ENCODE measurements around the gene ALPL. TPM values are rescaled to one million over a fixed set of nuclear protein-coding genes. Genes with fewer than 3 reads are reported as not detected.

The ALPL gene
- polyA plus RNA-seq, 1 donor (not counting 4 experiments of a cell fraction or from before 2014, with no cell fraction given), result not detected

GRCh38 chr1:21494196-21494595 is 15.0 kb upstream of the ALPL start:
- H3K9ac ChIP-seq (ENCODE audit: control insufficient read depth, extremely low read depth, insufficient read depth, low read length), result no peak overlapping the region
- no peaks in the 10 kb centered on the region for H3K9me1 ChIP-seq (ENCODE audit: control insufficient read depth, extremely low read depth, insufficient read depth, low read length)
- no peak overlapping the region for H2AFZ ChIP-seq (ENCODE audit: control insufficient read depth, low read length)
- no peaks in the 10 kb centered on the region for H3K79me2 ChIP-seq (ENCODE audit: control insufficient read depth, insufficient read depth, low read length)
- DNase-seq (ENCODE audit: low read depth, low spot score), result no peak
- H3K27ac ChIP-seq (ENCODE audit: control insufficient read depth, insufficient read depth, low read length), result no peak overlapping the region
- no peaks in the 10 kb centered on the region for H4K20me1 ChIP-seq (ENCODE audit: control insufficient read depth, extremely low read depth, insufficient read depth, low read length)
- H3K27me3 ChIP-seq (ENCODE audit: control insufficient read depth, extremely low read depth, insufficient read depth, low read length), result peaks cover 5% of the 10 kb centered on the region
- no peaks in the 10 kb centered on the region for H3K36me3 ChIP-seq (ENCODE audit: control insufficient read depth in 2 of 2, extremely low read depth in 1 of 2, insufficient read depth in 2 of 2, low read length in 2 of 2)
- no peak for TF ChIP-seq EZH2 (IDR thresholded peaks at IDR 0.05; ENCODE audit: low read length)
- no peak for TF ChIP-seq CTCF (optimal IDR thresholded peaks at IDR 0.05 in 1 of 3, IDR thresholded peaks at IDR 0.05 in 1 of 3, conservative IDR thresholded peaks at IDR 0.05 in 1 of 3; ENCODE audit: extremely low read depth in 1 of 3, insufficient read depth in 2 of 3, low read length in 3 of 3)
- no peak overlapping the region for H3K4me3 ChIP-seq (ENCODE audit: control insufficient read depth in 2 of 3, extremely low read depth in 1 of 3, insufficient read depth in 2 of 3, low read depth in 1 of 3, low read length in 3 of 3)
- no peaks in the 10 kb centered on the region for H3K4me1 ChIP-seq (ENCODE audit: control insufficient read depth, extremely low read depth, insufficient read depth, low read length)
- no peak for FAIRE-seq
- no peak overlapping the region for H3K4me2 ChIP-seq (ENCODE audit: control insufficient read depth, extremely low read depth, insufficient read depth, low read depth, low read length)
- H3K9me3 ChIP-seq (ENCODE audit: control insufficient read depth, low read depth, low read length), result peaks cover 2% of the 10 kb centered on the region
- dilution Hi-C loops (cut with MboI; ENCODE audit: extremely low pct_ligation_motif_present, low sequenced_read_pairs), result no loop called here

DNA sequence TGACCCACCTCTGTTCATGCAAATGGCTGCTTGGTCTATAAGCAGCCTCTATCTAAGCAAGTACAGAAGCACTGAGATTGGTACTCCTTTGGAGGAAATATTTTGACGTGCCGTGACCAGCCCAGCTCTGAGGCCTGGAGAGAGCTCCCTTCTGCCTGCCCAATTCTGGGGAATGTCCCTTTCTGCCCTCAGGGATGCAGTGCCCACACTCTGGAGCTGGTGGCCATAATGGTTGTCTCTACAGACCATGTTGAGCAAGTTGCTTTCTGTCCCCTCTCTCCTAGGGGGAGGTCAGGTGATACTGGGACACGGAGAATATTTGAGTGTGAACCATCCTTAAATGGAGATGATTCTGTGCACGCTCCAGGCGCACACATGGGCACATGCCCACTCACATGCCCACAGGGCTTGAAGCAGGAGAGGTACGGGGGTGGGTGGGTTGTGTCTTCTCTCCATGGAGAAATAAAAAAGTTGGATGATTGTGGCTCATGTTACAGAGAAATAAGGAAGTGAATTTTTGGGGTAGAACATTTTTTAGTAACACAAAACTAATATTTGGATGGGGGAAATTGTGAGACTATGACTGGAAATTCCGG is 13.9 kb upstream of the ALPL start:
- Histone ChIP-seq H3K9me3 (ENCODE audit: control insufficient read depth, low read depth, low read length) (peaks cover 2% of the 10 kb centered on the region), H3K4me3 (ENCODE audit: control insufficient read depth in 2 of 3, extremely low read depth in 1 of 3, insufficient read depth in 2 of 3, low read depth in 1 of 3, low read length in 3 of 3) (no peak overlapping the region), H3K4me2 (ENCODE audit: control insufficient read depth, extremely low read depth, insufficient read depth, low read depth, low read length) (no peak overlapping the region), H3K9ac (ENCODE audit: control insufficient read depth, extremely low read depth, insufficient read depth, low read length) (no peak overlapping the region), H3K27me3 (ENCODE audit: control insufficient read depth, extremely low read depth, insufficient read depth, low read length) (peaks cover 5% of the 10 kb centered on the region), H3K79me2 (ENCODE audit: control insufficient read depth, insufficient read depth, low read length) (no peaks in the 10 kb centered on the region), H2AFZ (ENCODE audit: control insufficient read depth, low read length) (no peak overlapping the region), H3K27ac (ENCODE audit: control insufficient read depth, insufficient read depth, low read length) (no peak overlapping the region), H4K20me1 (ENCODE audit: control insufficient read depth, extremely low read depth, insufficient read depth, low read length) (no peaks in the 10 kb centered on the region), H3K36me3 (ENCODE audit: control insufficient read depth in 2 of 2, extremely low read depth in 1 of 2, insufficient read depth in 2 of 2, low read length in 2 of 2) (no peaks in the 10 kb centered on the region), H3K4me1 (ENCODE audit: control insufficient read depth, extremely low read depth, insufficient read depth, low read length) (no peaks in the 10 kb centered on the region), H3K9me1 (ENCODE audit: control insufficient read depth, extremely low read depth, insufficient read depth, low read length) (no peaks in the 10 kb centered on the region)
- DNase-seq (ENCODE audit: low read depth, low spot score), result no peak
- FAIRE-seq, result no peak
- TF ChIP-seq CTCF (optimal IDR thresholded peaks at IDR 0.05 in 1 of 3, IDR thresholded peaks at IDR 0.05 in 1 of 3, conservative IDR thresholded peaks at IDR 0.05 in 1 of 3; ENCODE audit: extremely low read depth in 1 of 3, insufficient read depth in 2 of 3, low read length in 3 of 3), result no peak
- dilution Hi-C loops (cut with MboI; ENCODE audit: extremely low pct_ligation_motif_present, low sequenced_read_pairs), result no loop called here
